GM03348 (cell line): ENCODE results near the gene CD46.

Source experiments
- DNase-seq: peaks from one replicate; pipeline ENCODE4 v3.0.0; 2012; ENCODE audit warnings: low spot score

CD46 gene

DNA sequence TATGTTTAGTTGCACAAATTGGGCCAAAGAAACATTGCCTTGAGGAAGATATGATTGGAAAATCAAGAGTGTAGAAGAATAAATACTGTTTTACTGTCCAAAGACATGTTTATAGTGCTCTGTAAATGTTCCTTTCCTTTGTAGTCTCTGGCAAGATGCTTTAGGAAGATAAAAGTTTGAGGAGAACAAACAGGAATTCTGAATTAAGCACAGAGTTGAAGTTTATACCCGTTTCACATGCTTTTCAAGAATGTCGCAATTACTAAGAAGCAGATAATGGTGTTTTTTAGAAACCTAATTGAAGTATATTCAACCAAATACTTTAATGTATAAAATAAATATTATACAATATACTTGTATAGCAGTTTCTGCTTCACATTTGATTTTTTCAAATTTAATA lies 43.0 kb downstream of the CD46 start:
- DNase-seq: no peak

DNA sequence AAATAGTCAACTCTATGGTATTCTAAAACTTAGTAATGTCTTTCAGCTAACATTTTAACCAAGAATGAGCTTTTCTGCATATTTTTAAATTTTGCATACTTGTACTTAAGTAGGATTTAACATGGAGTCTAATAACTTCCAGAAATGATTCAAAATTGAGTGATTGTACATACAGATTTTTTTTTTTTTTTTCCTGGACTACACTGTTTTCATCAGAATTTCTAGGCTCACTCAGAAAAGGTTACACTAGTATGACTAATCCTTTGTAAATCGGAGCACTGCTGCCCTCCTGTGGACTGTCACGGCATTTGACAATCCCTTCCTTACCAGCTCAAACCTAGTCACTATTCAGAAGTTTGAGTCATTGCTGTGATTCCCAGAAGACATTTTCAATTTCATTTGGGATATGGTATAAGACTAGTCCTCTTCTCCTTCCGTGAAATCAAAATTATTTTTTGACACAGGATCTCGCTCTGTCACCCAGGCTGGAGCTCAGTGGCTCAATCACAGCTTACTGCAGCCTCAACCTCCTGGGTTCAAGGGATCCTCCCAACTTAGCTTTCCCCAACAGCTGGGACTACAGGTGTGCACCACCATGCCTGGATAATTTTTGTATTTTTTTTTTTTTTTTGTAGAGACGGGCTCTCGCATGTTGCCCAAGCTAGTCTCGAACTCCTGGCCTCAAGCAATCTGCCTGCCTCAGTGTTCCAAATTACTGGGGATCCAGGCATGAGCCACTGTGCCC lies 45.5 kb downstream of the CD46 start:
- DNase-seq: peak; percentile 86

DNA sequence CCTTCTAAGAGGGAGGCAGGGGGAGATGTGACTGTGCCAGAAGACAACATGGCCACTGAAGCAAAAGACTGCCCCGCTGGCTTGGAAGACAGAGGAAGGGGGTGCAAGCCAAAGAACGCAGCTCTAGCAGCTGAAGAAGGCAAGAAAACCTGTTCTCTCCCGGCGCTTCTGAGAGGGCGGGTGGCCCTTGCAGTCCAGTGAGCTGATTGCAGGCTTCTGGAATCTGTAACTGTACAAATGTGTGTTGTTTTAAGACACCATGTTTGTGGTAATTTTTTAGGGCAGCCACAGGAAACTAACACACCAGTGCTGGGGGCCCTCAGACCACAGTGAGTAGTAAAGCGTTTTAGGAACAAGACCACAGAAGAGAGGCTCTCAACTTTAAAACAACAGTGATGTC lies 47.0 kb downstream of the CD46 start:
- DNase-seq: no peak

DNA sequence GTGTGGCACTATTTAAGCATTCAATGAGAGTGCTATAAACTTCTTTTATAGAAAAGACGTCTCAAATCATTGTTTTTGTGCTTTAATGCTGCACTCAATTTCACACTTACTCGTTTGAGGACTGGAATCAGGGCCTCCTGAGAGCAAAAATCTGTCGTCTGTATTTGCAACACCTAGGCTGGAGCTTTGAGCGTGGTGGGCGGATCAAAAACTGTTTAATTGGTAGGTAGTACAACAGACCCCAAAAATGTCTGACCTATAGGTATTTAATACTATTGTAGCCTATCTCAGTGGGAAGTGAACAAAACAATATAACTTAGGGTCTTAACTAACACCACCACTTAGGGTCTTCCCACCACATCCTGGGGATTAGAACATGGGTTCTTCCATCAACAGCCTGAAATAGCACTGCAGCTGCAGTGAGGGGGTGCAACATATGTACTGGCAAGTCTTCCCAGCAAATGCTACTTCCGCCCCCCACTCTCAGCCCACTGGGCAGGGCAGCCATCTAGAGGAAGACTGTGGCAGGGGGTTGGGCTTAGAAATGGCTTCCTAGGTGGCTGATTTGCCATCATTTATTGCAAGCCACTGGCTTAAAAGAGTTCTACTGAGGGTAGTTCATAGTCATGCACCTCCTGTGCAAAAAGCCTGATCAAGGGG lies 48.3 kb downstream of the CD46 start:
- no peak for DNase-seq

- DNase-seq: no peak
Observed at GRCh38 chr1:207801819-207802218, 50.0 kb downstream of the CD46 start.

DNA sequence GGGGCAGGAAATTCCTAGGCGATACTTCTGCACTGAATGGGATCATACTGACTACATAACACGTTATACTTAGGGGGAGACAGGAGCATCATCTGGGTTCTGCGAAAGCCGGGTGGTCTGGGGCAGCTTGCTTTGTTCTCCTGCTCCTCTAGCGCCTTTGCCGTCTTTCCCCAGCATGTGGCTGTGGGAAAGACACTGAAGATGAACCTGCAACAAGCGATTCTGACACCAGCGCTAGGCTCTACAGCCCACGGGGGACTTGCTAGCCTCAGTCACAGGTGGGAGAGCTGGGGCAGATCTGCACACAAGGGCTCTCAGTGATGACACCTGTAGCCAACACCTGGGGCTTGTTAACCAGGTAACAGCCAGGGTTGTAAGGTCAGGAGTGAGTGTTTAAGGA lies 51.8 kb downstream of the CD46 start:
- no peak for DNase-seq

- no peak for DNase-seq
Observed at GRCh38 chr1:207804721-207805468, 53.0 kb downstream of the CD46 start.

DNA sequence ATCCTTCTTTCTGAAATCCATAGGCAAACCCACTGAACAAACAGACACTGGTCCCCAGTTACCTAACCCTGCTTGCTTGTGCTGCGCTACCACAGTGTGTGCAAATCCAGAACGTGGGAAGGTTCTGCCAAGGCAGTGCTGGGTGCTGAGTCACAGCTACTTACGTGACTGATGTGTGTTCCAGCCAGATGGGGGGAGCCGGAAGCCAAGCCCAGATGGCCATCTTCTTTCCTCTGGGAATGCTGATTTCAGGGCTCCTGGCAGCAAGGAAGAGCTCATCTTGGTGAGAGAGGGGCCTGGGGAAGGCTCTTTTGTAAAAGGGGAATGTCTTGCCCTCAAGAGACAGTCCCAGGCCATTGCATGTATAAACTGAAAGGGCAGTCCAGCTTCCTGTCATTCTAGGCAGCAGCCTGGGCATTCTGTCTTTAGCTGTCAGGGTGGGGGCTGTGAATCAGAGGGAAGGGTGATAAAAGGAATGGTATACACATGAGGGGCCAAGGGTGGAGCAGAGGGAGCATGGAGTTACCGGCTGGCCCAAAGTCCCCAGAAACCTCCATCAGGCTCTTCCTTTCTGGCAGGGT lies 54.1 kb downstream of the CD46 start:
- DNase-seq: peak; percentile 93

- DNase-seq: no peak
Observed at GRCh38 chr1:207806531-207807325, 54.9 kb downstream of the CD46 start.

DNA sequence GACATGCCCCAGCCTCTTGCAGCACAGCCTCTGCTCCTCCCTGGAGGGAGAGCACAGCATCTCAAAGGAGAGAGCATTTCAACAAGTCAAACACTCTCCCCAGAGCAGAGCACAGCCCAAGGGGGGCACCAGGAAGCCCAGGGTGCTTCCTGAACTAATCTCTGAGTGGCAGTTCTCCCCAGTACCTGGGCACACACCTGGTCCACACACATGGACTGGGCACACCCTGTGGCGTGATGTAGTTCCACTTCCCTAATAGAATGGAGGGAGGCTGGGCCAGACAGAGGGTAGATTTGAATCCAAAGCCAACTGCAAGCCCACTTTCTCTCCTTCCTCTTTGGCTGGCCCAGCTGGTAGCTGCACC lies 55.5 kb downstream of the CD46 start:
- DNase-seq: no peak

DNA sequence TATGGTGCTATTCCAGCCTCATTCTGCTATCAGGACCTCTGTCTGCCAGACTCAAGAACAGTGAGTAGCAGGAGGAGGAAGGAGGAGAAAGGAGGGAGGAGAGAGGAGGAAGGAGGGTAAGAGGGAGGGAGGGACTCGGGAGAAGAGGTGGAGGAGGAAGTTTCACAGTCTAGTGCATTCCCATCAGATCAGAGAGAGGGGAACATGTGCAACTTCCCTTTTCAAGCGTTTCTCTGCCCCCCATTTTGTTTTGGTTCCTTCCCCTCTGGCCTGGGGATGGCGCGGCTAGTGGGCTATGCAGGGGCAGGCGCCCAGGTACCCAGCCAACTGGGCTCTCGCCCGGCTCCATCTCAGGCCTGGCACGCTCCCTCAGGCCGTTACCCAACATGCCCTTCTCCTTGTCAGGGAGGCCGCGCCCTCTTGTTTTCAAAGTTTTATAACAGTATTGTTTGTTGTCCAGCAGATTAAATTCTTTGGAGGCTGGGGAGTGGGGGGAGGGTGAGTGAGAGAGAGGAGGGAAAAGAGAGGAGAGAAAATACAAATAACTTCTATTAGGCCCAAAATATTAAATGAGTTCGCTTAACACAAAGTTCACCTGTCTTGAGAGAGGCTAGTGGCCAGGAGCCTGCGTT lies 56.0 kb downstream of the CD46 start:
- no peak for DNase-seq

DNA sequence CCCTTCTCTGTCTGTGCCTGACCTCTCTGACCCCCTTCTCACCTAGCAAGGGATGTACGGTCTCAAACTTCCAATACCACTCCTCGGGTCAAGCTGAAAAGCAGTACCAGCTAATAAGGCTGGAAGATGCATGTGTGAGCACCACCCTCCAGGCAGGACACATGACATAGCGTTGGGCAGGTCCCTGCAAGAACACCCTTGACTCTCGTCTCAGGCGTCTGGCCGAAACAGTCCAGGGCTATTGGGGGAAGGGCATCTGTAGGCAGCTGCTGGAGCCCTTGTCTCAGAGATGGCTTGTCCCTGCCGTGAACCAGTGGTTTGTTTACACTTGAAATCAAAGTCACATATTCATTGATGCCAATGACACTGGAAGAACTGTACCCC lies 56.5 kb downstream of the CD46 start:
- no peak for DNase-seq

DNA sequence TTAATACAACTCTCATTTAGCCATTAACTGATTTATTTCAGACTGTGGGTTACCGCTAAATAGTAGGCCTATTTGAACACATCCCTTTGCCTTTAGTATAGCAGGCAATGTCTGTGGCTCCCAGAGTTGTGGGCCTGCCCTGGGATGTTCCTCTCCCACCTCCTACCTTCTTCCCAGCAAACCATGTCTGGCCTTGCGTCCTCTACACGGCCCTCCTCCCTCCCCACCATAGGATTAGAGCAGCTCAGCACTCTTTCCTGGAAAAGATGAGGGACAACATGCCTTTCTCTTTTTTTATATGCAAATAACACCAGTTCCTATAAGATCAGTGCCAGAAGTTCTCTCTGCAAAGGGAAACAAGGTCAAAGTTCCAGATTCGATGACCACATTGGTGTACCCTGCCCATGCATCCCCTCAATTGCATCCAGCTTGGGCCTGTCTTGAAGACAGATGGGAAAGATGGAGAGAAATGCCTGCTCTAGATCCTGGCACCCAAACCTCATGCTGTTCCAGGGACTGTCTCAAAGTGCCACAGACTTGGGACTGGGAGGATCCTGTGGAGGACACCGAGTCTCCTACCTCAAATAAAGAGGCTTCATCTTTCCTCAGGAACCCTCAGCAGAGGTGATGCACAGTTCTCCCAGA lies 57.2 kb downstream of the CD46 start:
- no peak for DNase-seq

DNA sequence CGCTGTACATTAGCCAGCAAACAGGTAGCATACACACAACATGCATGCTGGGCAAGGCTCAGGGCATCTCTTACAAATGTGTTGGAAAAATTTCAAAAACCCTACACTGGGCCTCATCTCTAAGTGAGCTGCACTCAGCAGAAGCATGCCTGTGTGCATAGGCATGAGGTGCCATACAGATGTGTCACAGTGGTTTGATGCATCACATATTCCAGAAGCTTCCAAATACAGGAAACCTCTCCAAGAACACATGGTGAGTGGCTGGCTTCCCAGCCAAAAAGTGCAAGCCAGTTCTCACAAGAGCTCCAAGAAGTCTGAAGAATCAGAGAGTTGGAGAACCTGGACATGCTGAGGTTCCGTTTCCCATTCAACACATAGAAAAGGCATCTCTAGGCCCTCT lies 58.3 kb downstream of the CD46 start:
- DNase-seq: peak; percentile 72

- no peak for DNase-seq
Observed at GRCh38 chr1:207810606-207811295, 58.9 kb downstream of the CD46 start.

DNA sequence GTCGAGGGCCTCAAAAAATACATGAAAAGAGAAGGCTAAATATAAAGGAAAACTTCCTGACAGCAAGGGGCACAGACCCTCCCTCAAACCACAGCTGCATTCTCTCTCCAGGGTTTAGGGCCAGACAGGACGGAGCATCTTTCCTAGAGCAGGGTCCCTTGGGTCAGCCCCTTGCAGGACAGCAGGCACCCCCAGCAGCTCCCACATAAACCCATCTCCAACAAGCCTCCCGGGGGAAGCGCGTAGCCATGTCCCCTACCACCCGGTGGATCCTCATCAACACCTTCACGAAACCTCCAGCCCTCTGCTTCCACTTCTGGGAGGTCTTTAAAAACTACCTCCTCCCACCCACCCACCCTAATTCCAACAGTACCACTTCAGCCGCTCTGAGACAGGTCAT lies 59.5 kb downstream of the CD46 start:
- DNase-seq: no peak

DNA sequence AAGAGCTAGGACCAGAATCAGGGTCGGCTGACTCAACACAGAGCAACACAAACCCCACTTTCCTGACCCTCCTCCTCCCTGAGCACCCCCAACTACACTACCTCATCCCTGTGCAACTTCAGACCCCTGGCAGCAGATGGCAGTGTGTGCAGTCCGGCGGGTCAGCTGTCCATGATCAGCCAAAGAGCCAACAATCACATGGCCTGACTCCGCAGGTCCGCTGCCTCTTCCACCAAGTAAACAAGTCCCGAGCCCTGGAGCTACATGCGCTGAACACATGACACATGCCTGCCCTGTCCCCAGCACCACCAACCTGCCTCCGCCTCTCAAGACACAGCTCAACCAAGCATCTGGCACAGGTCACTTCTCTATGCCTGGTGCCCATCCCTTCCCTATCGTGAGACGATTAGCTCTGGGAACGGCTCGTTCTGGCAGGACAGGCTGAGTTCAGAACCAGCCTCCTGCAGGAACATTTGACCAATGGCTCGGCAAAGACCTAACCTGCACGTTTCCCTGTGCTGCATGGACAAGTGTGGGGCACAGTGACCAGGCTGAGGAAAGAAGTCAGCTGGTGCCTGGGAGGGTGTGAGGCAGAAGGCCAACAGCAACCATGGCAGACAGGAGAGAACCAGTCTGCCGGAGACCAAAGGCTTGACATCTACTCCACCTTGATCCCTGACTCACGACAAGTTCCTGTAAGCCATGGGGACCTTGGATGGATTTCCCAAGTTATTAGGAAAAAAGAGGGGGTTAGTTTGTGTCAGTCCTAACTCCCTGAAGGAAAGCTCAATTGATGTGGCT lies 60.3 kb downstream of the CD46 start:
- no peak for DNase-seq

- DNase-seq: no peak
Observed at GRCh38 chr1:207812778-207813511, 61.1 kb downstream of the CD46 start.

DNA sequence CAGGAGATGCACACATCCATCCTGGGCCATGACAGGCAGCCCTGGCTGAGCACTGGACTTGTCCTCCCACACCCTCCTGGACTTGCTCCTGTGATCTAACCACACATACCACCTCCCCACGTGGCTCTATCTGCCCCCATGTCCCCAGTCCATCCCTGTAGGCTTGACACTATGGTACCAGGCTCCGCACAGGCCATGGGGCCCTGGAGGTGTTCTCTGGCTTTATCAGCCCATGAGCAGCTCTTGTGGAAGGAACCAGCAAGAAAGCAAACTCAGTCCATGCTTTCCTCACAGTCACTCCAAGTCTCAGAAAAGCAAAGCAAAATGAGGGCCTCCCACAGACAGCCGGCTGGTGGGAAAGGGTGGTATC lies 61.6 kb downstream of the CD46 start:
- DNase-seq: no peak
